PC-3 (cell line): ENCODE data around the gene APOC1. TPM values are rescaled to one million over a fixed set of nuclear protein-coding genes. Genes with fewer than 3 reads are reported as not detected.

Source experiments
- ATAC-seq: fragments of 200-7000 bp; cut with Tn5 transposase; 2 replicates; pipeline ENCODE4 v1.9.1; 2020; ENCODE audit warnings: mild to moderate bottlenecking, moderate library complexity
- BruUV-seq: library from RNA; stranded (reverse); fragments of 400-500 nt; replicated peaks from 2 replicates; lab custom pipeline; 2021; lab: Mats Ljungman, UMichigan
- CTCF ChIA-PET: fragments of 300-600 bp; sonication (Branson Sonifier 250); formaldehyde crosslinking; loops from one replicate; lab custom pipeline; 2022; ENCODE audit warnings: antibody characterized with exemption; lab: Charles Lee
- POLR2A ChIA-PET: fragments of 300-600 bp; sonication (Branson Sonifier 250); formaldehyde crosslinking; loops from one replicate; lab custom pipeline; 2022; ENCODE audit warnings: antibody characterized with exemption; ENCODE audit not compliant: unreplicated experiment; lab: Charles Lee
- DNase-seq: peaks from one replicate; pipeline ENCODE4 v3.0.0-alpha.2; 2015
- H2AFZ ChIP-seq: fragments of 300-600 bp; sonication (generic); 2 replicates; pipeline ENCODE4 v1.6.0; 2016; ENCODE audit warnings: antibody characterized with exemption, low read length
- H3F3A ChIP-seq: fragments of 300-600 bp; sonication (generic); one replicate; pipeline ENCODE4 v1.6.0; 2017; ENCODE audit warnings: antibody characterized with exemption, low read length, control low read depth, mild to moderate bottlenecking; ENCODE audit not compliant: unreplicated experiment
- H3K27ac ChIP-seq: fragments of 300-600 bp; sonication (generic); 2 replicates; pipeline ENCODE4 v1.5.1; 2016; ENCODE audit warnings: mild to moderate bottlenecking, low read length
- H3K27me3 ChIP-seq: fragments of 300-600 bp; sonication (generic); 2 replicates; pipeline ENCODE4 v1.6.1; 2016; ENCODE audit warnings: low read length, mixed read lengths
- H3K36me3 ChIP-seq: fragments of 300-600 bp; sonication (generic); 2 replicates; pipeline ENCODE4 v1.6.1; 2016; ENCODE audit warnings: low read depth, mixed run types, low read length, mixed read lengths
- H3K4me1 ChIP-seq: fragments of 300-600 bp; sonication (generic); 2 replicates; pipeline ENCODE4 v1.5.1; 2016; ENCODE audit warnings: low read length; ENCODE audit not compliant: insufficient read depth
- H3K4me2 ChIP-seq: fragments of 300-600 bp; sonication (generic); 2 replicates; pipeline ENCODE4 v1.6.0; 2016; ENCODE audit warnings: low read length
- H3K4me3 ChIP-seq: fragments of 300-600 bp; sonication (generic); 2 replicates; pipeline ENCODE4 v1.5.1; 2016; ENCODE audit warnings: mild to moderate bottlenecking, low read length, mixed read lengths
- H3K79me2 ChIP-seq: fragments of 300-600 bp; sonication (generic); 2 replicates; pipeline ENCODE4 v1.6.1; 2017; ENCODE audit warnings: low read length, mixed read lengths
- H3K9ac ChIP-seq: fragments of 300-600 bp; sonication (generic); 2 replicates; pipeline ENCODE4 v1.6.0; 2016; ENCODE audit warnings: mild to moderate bottlenecking, low read length
- H3K9me2 ChIP-seq: fragments of 300-600 bp; sonication (generic); replicated peaks from 2 replicates; pipeline ENCODE4 v1.6.1; 2016; ENCODE audit warnings: mixed run types, low read length, mixed read lengths
- H3K9me3 ChIP-seq: fragments of 300-600 bp; sonication (generic); 2 replicates; pipeline ENCODE4 v1.6.1; 2016; ENCODE audit warnings: low read length, mixed read lengths
- H4K20me1 ChIP-seq: fragments of 300-600 bp; sonication (generic); 2 replicates; pipeline ENCODE4 v1.6.1; 2016; ENCODE audit warnings: low read length, mixed read lengths
- EZH2 ChIP-seq: fragments of 300-600 bp; sonication (generic); IDR thresholded peaks from one replicate; pipeline ENCODE4 v1.6.1; 2017; ENCODE audit warnings: antibody characterized with exemption, mild to moderate bottlenecking, low read length; ENCODE audit not compliant: unreplicated experiment
- EZH2phosphoT487 ChIP-seq: fragments of 300-600 bp; sonication (generic); IDR thresholded peaks from 2 replicates; pipeline ENCODE4 v1.6.1; 2018; ENCODE audit warnings: mild to moderate bottlenecking, antibody characterized with exemption, low read length, borderline replicate concordance
- intact Hi-C: fragments of 100-400 bp; cut with micrococcal nuclease; formaldehyde crosslinking; loops from 2 replicates; pipeline ENCODE4 v1.9.0; 2023
- total RNA-seq: library from RNA; depleted of rRNA; stranded (reverse); fragments of >200 nt; gene quantifications from 2 replicates; pipeline ENCODE4 v1.2.3, GENCODE V29; 2014
- TF ChIP-seq, protein P1 (sequence below): fragments of 300-600 bp; sonication (generic); conservative IDR thresholded peaks from 2 replicates; pipeline ENCODE4 v1.5.1; 2017; ENCODE audit warnings: antibody characterized with exemption, low read depth, mild to moderate bottlenecking, low read length

The APOC1 gene
- total RNA-seq, 1 experiment from 2014 or later = 3.3 TPM

DNA sequence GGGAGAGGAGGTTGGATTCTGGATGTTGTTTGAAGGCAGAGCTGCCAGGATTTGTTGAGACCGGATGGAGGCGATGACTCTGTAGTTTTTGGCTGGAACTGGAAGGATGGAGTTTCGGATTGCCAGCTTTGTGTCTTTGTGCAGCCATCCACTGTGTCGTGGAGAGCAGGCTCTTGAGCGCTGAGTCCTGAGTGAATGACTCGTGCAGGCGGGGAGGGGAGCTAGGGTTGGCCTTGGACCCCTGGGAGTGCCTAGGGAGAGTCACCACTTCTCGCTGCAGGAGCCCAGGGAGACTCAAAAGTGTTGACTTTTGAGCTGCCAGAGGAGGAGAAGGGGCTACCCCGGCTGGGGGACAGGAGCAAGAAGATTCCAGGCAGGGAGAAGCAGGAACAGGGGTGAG, 19.5 kb upstream of the APOC1 start:
- Histone ChIP-seq H3K79me2 (peaks cover 43% of the 10 kb centered on the region), H3K36me3 (peaks cover 23% of the 10 kb centered on the region), H3K4me1 (peaks cover 12% of the 10 kb centered on the region), H3K9me2 (no peaks in the 10 kb centered on the region), H3F3A (no peaks in the 10 kb centered on the region), H3K9ac (no peak overlapping the region), H3K27me3 (no peaks in the 10 kb centered on the region), H4K20me1 (peaks cover 6% of the 10 kb centered on the region; the same call in 1 of the 2 replicates), H3K27ac (no peak overlapping the region), H2AFZ (no peak overlapping the region), H3K9me3 (no peaks in the 10 kb centered on the region), H3K4me2 (no peak overlapping the region), H3K4me3 (no peak overlapping the region)
- no TSS peak for BruUV-seq
- no peak for ATAC-seq
- POLR2A ChIA-PET = no interaction called here
- CTCF ChIA-PET = no interaction called here
- TF ChIP-seq, protein P1, sequence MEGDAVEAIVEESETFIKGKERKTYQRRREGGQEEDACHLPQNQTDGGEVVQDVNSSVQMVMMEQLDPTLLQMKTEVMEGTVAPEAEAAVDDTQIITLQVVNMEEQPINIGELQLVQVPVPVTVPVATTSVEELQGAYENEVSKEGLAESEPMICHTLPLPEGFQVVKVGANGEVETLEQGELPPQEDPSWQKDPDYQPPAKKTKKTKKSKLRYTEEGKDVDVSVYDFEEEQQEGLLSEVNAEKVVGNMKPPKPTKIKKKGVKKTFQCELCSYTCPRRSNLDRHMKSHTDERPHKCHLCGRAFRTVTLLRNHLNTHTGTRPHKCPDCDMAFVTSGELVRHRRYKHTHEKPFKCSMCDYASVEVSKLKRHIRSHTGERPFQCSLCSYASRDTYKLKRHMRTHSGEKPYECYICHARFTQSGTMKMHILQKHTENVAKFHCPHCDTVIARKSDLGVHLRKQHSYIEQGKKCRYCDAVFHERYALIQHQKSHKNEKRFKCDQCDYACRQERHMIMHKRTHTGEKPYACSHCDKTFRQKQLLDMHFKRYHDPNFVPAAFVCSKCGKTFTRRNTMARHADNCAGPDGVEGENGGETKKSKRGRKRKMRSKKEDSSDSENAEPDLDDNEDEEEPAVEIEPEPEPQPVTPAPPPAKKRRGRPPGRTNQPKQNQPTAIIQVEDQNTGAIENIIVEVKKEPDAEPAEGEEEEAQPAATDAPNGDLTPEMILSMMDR = no peak
- TF ChIP-seq EZH2phosphoT487 (no peak), EZH2 (no peak)
- no peak for DNase-seq
- intact Hi-C loops = loop anchor here (5.0 kb wide), 1 partner anchor 48 kb away; the partner anchor contains the start of gene NECTIN2

- Histone ChIP-seq H3K27ac (no peak overlapping the region), H3F3A (no peaks in the 10 kb centered on the region), H2AFZ (no peak overlapping the region), H3K4me1 (peaks cover 2% of the 10 kb centered on the region; the same call in 1 of the 2 replicates), H3K9me3 (no peaks in the 10 kb centered on the region), H3K4me2 (no peak overlapping the region), H3K27me3 (no peaks in the 10 kb centered on the region), H3K9ac (no peak overlapping the region), H3K9me2 (no peaks in the 10 kb centered on the region), H4K20me1 (no peaks in the 10 kb centered on the region), H3K36me3 (peaks cover 17% of the 10 kb centered on the region), H3K79me2 (peaks cover 26% of the 10 kb centered on the region), H3K4me3 (no peak overlapping the region)
- POLR2A ChIA-PET = no interaction called here
- ATAC-seq (no peak), DNase-seq (no peak)
- TF ChIP-seq EZH2 (no peak), EZH2phosphoT487 (no peak)
- TF ChIP-seq, protein P1 = no peak
- intact Hi-C loops = no loop called here
- no TSS peak for BruUV-seq
- CTCF ChIA-PET = no interaction called here
These were observed 16.6 kb upstream of the APOC1 start for GRCh38 chr19:44897835-44898234.

GRCh38 chr19:44900328-44901244, 13.8 kb upstream of the APOC1 start:
- Histone ChIP-seq H3K27me3 (no peaks in the 10 kb centered on the region), H3K36me3 (no peaks in the 10 kb centered on the region; the same call in 1 of the 2 replicates), H3K9ac (no peak overlapping the region), H3F3A (no peaks in the 10 kb centered on the region), H3K79me2 (0 out of 2 replicates have a peak, but pooled peaks cover 6% of the 10 kb centered on the region), H3K4me2 (no peak overlapping the region), H4K20me1 (no peaks in the 10 kb centered on the region), H3K9me3 (no peaks in the 10 kb centered on the region), H3K9me2 (no peaks in the 10 kb centered on the region), H3K4me3 (no peak overlapping the region), H3K4me1 (no peaks in the 10 kb centered on the region), H3K27ac (no peak overlapping the region), H2AFZ (no peak overlapping the region)
- intact Hi-C loops = no loop called here
- no peak for TF ChIP-seq EZH2
- TF ChIP-seq, protein P1 = no peak
- TF ChIP-seq EZH2phosphoT487 = no peak
- BruUV-seq = no TSS peak
- no peak for DNase-seq
- POLR2A ChIA-PET = no interaction called here
- no peak for ATAC-seq
- CTCF ChIA-PET = no interaction called here
